Measurements from ENCODE around the gene HNF1A.

GRCh38 chr12:120955232-120955631 lies 23.1 kb upstream of the HNF1A start:
- TF ChIP-seq, protein P1, sequence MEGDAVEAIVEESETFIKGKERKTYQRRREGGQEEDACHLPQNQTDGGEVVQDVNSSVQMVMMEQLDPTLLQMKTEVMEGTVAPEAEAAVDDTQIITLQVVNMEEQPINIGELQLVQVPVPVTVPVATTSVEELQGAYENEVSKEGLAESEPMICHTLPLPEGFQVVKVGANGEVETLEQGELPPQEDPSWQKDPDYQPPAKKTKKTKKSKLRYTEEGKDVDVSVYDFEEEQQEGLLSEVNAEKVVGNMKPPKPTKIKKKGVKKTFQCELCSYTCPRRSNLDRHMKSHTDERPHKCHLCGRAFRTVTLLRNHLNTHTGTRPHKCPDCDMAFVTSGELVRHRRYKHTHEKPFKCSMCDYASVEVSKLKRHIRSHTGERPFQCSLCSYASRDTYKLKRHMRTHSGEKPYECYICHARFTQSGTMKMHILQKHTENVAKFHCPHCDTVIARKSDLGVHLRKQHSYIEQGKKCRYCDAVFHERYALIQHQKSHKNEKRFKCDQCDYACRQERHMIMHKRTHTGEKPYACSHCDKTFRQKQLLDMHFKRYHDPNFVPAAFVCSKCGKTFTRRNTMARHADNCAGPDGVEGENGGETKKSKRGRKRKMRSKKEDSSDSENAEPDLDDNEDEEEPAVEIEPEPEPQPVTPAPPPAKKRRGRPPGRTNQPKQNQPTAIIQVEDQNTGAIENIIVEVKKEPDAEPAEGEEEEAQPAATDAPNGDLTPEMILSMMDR (conservative IDR thresholded peaks at IDR 0.05) = no peak
- TF ChIP-seq ZFX (IDR thresholded peaks at IDR 0.05) = no peak
